ENCODE measurements around the gene NADK. TPM values are rescaled to one million over a fixed set of nuclear protein-coding genes. Genes with fewer than 3 reads are reported as not detected.
"Not testable (repeated sequence)": the region's sequence is repeated elsewhere in the genome, so short reads cannot be mapped to it uniquely, and the experiment has no call there.

NADK gene
- total RNA-seq, 1 donor from 2014 or later, result 89.2 TPM

DNA sequence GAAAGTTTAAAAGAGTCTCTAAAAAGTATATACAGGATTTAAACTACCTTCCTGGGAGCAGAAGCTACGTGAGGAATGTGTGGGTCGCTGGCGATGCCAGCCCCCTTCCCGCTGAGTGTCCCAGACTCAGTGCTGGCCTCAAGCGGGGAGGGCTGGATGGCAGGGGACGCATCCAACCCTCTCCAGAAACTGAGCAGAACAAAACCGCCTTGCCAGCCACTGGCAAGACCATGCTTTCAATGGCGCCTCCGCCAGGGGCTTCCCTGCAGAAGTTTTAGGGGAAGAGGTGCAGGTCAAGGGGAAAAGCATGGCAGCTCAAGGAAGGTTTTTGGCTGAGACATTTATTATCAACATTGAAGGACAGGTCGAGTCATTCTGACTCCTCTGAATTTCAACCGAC is 26.1 kb downstream of the NADK start:
- Mint-ChIP-seq H3K36me3 (no peaks in the 10 kb centered on the region), H3K9me3 (no peaks in the 10 kb centered on the region)

DNA sequence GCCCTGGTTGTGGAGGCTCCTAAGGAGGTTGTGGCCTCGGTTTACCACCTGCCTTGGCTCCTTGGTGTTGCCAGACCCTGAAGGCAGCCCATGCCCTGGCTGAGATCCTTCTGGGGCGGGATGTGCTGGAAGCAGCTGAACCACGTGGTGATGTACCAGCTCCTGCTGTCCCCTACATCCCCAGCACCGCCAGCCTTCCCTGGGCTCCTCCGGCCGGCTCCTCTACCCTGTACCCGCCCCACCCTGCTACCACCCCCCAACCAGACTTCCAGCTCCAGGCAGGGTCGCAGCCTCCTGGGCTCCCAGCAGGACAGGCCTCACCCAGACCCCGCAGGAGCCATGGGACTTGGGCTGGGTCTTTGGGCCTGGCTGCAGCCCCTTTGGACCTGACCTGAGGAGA is 28.3 kb downstream of the NADK start:
- H3K9me3 Mint-ChIP-seq; DNase-seq (ENCODE audit: extremely low spot score, unreplicated experiment); H3K27ac Mint-ChIP-seq; H3K27me3 Mint-ChIP-seq; H3K4me3 Mint-ChIP-seq; H3K36me3 Mint-ChIP-seq; H3K4me1 Mint-ChIP-seq (ENCODE audit: unreplicated experiment): not testable (repeated sequence)

More for the DNA sequence above, 26.1 kb downstream of the NADK start:
- no peaks in the 10 kb centered on the region for H3K27me3 Mint-ChIP-seq
- peaks cover 4% of the 10 kb centered on the region for H3K4me1 Mint-ChIP-seq (ENCODE audit: unreplicated experiment)
- TF ChIP-seq, protein P1, sequence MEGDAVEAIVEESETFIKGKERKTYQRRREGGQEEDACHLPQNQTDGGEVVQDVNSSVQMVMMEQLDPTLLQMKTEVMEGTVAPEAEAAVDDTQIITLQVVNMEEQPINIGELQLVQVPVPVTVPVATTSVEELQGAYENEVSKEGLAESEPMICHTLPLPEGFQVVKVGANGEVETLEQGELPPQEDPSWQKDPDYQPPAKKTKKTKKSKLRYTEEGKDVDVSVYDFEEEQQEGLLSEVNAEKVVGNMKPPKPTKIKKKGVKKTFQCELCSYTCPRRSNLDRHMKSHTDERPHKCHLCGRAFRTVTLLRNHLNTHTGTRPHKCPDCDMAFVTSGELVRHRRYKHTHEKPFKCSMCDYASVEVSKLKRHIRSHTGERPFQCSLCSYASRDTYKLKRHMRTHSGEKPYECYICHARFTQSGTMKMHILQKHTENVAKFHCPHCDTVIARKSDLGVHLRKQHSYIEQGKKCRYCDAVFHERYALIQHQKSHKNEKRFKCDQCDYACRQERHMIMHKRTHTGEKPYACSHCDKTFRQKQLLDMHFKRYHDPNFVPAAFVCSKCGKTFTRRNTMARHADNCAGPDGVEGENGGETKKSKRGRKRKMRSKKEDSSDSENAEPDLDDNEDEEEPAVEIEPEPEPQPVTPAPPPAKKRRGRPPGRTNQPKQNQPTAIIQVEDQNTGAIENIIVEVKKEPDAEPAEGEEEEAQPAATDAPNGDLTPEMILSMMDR (conservative IDR thresholded peaks at IDR 0.05), result no peak
- no peak overlapping the region for H3K4me3 Mint-ChIP-seq
- H3K27ac Mint-ChIP-seq, result no peak overlapping the region
- DNase-seq (ENCODE audit: extremely low spot score, unreplicated experiment), result no peak

DNA sequence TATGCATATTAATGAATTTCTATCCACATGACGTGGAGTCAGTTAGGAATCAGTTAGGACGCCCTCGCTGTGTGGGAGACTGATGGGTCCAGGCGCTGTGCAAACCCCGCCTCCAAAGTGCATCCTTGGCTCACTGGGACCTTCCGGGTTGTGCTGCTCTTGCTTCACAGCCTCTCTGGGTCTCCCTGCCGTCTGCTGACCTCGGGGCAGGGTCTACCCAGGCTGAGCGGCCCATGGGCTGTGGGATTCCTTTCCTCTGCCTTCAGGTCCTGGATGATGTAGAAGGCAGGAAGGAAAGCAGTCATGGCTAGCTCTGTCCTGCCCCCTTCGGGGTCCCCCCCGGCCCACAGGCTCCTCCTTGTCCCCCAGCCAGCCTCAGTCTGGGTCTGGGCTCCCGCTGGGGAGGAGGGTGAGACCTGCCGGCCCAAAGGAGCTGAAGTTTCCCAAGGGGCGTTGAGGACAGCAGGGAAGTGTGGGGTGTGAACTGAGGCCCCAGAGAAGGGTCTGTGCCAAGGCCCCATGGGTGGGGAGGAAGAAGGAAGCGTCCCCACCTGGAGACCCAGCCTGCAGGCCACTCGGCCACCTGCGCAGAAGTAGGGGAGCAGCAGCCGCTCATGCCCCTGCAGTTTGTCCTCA is 29.5 kb downstream of the NADK start:
- H3K36me3 Mint-ChIP-seq, result no peaks in the 10 kb centered on the region
- no peaks in the 10 kb centered on the region for H3K9me3 Mint-ChIP-seq
- peaks cover 4% of the 10 kb centered on the region for H3K4me1 Mint-ChIP-seq (ENCODE audit: unreplicated experiment)
- DNase-seq (ENCODE audit: extremely low spot score, unreplicated experiment), result no peak
- H3K4me3 Mint-ChIP-seq, result peak overlapping the region; percentile 33
- TF ChIP-seq, protein P1 (conservative IDR thresholded peaks at IDR 0.05), result no peak
- H3K27me3 Mint-ChIP-seq, result no peaks in the 10 kb centered on the region
- H3K27ac Mint-ChIP-seq, result peak overlapping the region; percentile 33

DNA sequence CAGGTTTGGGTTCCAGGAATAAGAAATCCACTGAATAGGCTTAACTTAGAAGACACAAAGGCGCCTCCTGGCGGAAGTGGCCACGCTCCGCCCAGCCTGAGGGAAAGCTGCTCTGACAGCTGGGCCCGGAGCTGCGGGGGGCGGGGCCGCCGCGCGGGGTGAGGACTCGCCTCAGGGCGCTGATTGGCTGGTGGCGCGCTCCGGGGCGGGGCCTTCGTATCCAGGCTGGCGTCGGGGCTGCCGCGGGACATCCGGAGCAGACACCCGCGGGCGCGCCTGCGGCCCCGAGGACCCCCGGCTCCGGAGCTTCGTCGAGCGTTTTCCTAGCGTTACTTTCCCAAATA is 31.7 kb downstream of the NADK start:
- H3K27me3 Mint-ChIP-seq; H3K27ac Mint-ChIP-seq; DNase-seq (ENCODE audit: extremely low spot score, unreplicated experiment); H3K9me3 Mint-ChIP-seq; H3K4me1 Mint-ChIP-seq (ENCODE audit: unreplicated experiment); H3K4me3 Mint-ChIP-seq; H3K36me3 Mint-ChIP-seq: not testable (repeated sequence)

DNA sequence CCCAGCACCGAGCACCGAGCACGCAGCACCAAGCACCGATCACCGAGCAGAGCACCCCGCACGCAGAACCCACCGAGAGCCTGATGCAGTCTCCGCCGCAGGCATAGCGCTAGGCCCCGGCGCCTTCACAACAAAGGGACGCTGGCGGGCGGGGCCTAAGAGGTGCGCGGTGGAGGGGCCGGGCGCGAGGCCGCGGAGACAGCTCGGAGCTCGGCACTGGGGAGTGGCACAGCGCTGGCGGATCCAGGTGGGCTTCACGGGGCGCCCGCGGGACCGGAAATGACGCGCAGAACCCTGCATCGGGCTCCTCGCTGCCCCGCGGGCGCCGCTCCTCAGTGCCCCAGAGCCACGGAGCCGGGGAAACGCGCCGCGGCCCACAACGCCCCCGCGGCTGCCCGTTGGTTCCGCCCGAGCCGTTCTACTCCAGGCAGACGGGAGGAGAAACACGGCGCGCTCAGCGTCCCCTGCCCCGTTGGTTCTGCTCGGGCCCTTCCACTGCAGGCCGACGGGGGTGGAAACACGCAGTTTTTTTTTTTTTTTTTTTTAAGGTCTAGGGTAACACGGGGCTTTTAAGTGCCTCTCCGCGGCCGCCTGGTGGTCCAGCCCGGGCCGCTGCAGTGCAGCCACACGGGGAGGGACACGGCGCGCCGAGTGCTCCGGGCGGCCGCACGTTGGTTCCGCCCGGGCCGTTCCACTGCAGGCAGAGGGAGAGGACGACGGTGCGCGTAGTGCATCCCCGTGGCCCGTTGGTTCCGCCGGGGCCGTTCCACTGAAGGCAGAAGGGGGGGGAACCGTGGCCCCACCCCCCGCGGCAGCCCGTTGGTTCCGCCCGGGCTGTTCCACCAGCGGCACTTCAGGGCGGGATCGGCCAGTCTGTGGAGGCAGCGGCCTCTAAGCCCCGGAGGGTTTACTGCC is 32.4 kb downstream of the NADK start:
- DNase-seq (ENCODE audit: extremely low spot score, unreplicated experiment), result peak; percentile 87
- Mint-ChIP-seq H3K27ac (peak overlapping the region; percentile 72), H3K4me3 (peak overlapping the region; percentile 78)
- not testable (repeated sequence) for H3K27me3 Mint-ChIP-seq; H3K9me3 Mint-ChIP-seq; H3K36me3 Mint-ChIP-seq; H3K4me1 Mint-ChIP-seq (ENCODE audit: unreplicated experiment)

DNA sequence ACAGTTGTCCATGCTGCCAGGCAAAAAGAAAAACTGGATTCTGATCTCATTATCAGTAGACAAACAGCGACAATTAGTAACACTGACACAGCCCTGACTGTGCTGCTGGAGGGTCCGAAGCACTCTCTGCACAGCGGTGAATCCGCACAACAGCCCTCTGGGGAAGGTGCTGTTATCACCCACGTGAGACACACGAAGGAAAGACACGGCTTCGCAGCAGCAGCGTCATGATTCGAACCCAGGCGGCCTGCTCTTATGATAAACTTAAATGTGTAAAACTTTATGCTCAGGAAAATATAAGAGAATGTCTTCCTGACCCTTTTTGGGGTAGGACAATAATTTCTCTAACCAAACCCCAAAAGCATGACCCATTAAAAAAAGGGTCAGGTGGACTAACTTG is 35.7 kb downstream of the NADK start:
- H3K27ac Mint-ChIP-seq, result not testable (repeated sequence)

DNA sequence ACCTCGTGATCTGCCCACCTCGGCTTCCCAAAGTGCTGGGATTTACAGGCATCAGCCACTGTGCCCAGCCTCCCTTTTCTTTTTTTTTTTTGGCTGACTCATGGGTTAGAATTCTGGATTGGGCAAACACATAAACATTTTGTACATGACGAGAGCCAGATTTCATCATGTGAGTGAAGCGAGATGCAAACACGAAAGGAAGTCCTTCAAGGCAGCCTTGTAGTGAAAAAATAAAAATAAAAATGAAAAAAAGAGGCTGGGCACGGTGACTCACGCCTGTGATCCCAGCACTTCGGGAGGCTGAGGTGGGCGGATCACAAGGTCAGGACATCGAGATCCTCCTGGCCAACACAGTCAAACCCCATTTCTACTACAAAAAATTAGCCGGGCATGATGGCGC is 37.3 kb downstream of the NADK start:
- DNase-seq (ENCODE audit: extremely low spot score, unreplicated experiment); H3K27me3 Mint-ChIP-seq; H3K4me3 Mint-ChIP-seq; H3K4me1 Mint-ChIP-seq (ENCODE audit: unreplicated experiment); H3K27ac Mint-ChIP-seq; H3K9me3 Mint-ChIP-seq; H3K36me3 Mint-ChIP-seq: not testable (repeated sequence)

More for the DNA sequence above, 35.7 kb downstream of the NADK start:
- not testable (repeated sequence) for H3K9me3 Mint-ChIP-seq; DNase-seq (ENCODE audit: extremely low spot score, unreplicated experiment); H3K4me1 Mint-ChIP-seq (ENCODE audit: unreplicated experiment); H3K4me3 Mint-ChIP-seq; H3K27me3 Mint-ChIP-seq; H3K36me3 Mint-ChIP-seq

DNA sequence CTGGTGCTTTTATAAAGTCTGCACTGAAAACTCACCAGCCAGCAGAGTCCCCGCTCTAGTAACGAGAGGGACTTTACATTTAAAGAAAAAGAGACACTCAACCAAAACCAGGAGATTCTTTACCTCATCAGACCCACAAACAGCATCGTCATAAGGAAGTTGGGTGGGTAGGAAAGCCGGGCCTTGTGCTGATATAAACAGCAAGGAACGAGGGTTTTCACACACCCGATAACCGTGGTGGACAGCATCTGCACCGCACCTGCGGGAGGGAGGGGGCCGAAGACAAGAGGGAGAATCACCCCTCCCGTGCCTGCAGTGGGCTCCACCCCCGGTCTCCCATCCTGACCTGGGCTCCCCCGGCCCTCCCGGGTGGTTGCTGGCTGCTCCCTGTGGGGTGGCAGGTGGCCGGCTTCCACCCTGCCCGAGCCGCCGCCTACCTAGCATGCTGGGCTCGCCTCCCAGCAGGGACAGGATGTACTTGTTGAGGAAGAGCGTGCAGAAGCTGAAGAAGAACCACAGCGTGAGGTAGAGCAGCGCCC is 39.4 kb downstream of the NADK start:
- H3K36me3 Mint-ChIP-seq; H3K9me3 Mint-ChIP-seq; H3K27ac Mint-ChIP-seq; H3K4me3 Mint-ChIP-seq; H3K27me3 Mint-ChIP-seq; DNase-seq (ENCODE audit: extremely low spot score, unreplicated experiment); H3K4me1 Mint-ChIP-seq (ENCODE audit: unreplicated experiment): not testable (repeated sequence)

DNA sequence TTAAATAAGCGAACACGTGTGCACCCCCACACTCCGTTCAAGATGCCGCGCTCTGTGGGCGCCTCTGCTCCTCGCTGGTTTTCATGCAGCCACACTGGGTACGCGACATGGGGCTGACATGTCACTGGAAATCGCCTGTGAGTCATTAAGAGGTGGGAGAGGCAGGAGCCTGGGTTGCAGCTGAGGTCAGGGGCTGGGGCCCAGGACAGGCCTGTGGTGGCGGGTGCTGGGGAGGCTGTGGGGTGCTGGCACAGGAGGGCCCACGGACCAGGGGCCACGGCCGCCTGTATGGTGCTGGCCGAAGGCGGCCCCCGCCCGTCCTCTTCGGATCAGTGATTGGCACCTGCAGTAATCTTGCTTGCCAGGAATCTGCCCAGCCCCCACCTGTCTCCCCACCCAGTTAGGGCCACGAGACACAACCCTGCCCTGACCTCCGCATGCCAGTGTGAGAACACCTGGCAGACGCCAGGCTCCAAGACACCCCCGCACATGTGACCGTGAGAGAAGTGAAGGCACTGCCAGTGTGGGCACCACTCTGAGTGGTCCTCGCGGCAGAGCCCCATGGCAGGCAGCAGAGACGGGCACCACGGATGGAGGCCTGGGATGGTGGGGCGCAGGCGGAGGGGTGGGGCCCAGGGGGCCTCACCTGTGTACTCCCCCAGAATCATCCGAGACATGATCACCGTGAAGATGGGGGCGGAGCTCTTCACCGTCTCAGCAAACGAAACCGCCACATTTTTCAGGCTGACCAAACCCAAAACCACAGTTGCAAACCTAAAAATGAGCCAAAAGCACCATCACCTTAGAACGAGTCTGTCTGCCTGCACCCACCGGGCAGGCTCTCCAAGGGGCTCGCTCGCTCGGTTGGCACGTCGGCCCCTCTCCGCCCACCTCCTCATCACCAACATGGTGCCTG is 40.3 kb downstream of the NADK start:
- not testable (repeated sequence) for H3K9me3 Mint-ChIP-seq; DNase-seq (ENCODE audit: extremely low spot score, unreplicated experiment); H3K36me3 Mint-ChIP-seq; H3K27me3 Mint-ChIP-seq; H3K27ac Mint-ChIP-seq; H3K4me1 Mint-ChIP-seq (ENCODE audit: unreplicated experiment); H3K4me3 Mint-ChIP-seq
